A673 (cell line): ENCODE results near the gene TMEM207. TPM values are rescaled to one million over a fixed set of nuclear protein-coding genes. Genes with fewer than 3 reads are reported as not detected.
A peak's percentile ranks its signal among the peaks of the same experiment; 100 is the strongest.

Experiments
- BruUV-seq: library from RNA; stranded (reverse); fragments of 400-500 nt; replicated peaks from 2 replicates; lab custom pipeline; 2021; lab: Mats Ljungman, UMichigan
- CTCF ChIA-PET: fragments of 300-600 bp; sonication (Branson Sonifier 250); formaldehyde crosslinking; loops from one replicate; lab custom pipeline; 2022; ENCODE audit warnings: antibody characterized with exemption; lab: Charles Lee
- POLR2A ChIA-PET: fragments of 300-600 bp; sonication (Branson Sonifier 250); formaldehyde crosslinking; loops from one replicate; lab custom pipeline; 2022; ENCODE audit warnings: antibody characterized with exemption; ENCODE audit not compliant: low non-redundant PET; lab: Charles Lee
- DNase-seq: peaks from one replicate; pipeline ENCODE4 v3.0.0-alpha.2; 2015; ENCODE audit warnings: low spot score
- H3K27ac ChIP-seq: fragments of 200-600 bp; sonication (generic); 2 replicates; pipeline ENCODE4 v1.5.1; 2016; ENCODE audit warnings: mixed run types, low read depth, mild to moderate bottlenecking, mixed read lengths, antibody characterized with exemption, low read length; ENCODE audit not compliant: poor library complexity, severe bottlenecking
- H3K27me3 ChIP-seq: fragments of 200-600 bp; sonication (generic); replicated peaks from 2 replicates; pipeline ENCODE4 v1.6.1; 2017; ENCODE audit warnings: mixed run types, low read depth, mild to moderate bottlenecking, mixed read lengths, antibody characterized with exemption, low read length; ENCODE audit not compliant: insufficient read depth, poor library complexity
- H3K36me3 ChIP-seq: fragments of 200-600 bp; sonication (generic); 2 replicates; pipeline ENCODE4 v1.6.1; 2016; ENCODE audit warnings: mixed run types, mild to moderate bottlenecking, mixed read lengths, antibody characterized with exemption, low read length; ENCODE audit not compliant: insufficient read depth, poor library complexity, severe bottlenecking
- H3K4me1 ChIP-seq: fragments of 200-600 bp; sonication (generic); 2 replicates; pipeline ENCODE4 v1.6.1; 2017; ENCODE audit warnings: mixed run types, mild to moderate bottlenecking, mixed read lengths, antibody characterized with exemption, low read length; ENCODE audit not compliant: insufficient read depth, poor library complexity, severe bottlenecking
- H3K4me3 ChIP-seq: fragments of 200-600 bp; sonication (generic); 2 replicates; pipeline ENCODE4 v1.5.1; 2016; ENCODE audit warnings: low read depth, mixed run types, mild to moderate bottlenecking, mixed read lengths, low read length; ENCODE audit not compliant: poor library complexity, severe bottlenecking
- H3K9me3 ChIP-seq: fragments of 200-600 bp; sonication (generic); 2 replicates; pipeline ENCODE4 v1.6.1; 2016; ENCODE audit warnings: mixed run types, low read depth, mild to moderate bottlenecking, mixed read lengths, antibody characterized with exemption, low read length; ENCODE audit not compliant: poor library complexity, severe bottlenecking
- CTCF ChIP-seq: fragments of 300-800, 200-600 bp; sonication (generic); conservative IDR thresholded peaks from 2 replicates; pipeline ENCODE4 v1.5.1; 2017; ENCODE audit warnings: low read depth, mild to moderate bottlenecking, antibody characterized with exemption, low read length, moderate library complexity, mixed read lengths
- EZH2 ChIP-seq: fragments of 200-600 bp; sonication (generic); IDR thresholded peaks from 2 replicates; pipeline ENCODE4 v1.6.1; 2017; ENCODE audit warnings: borderline replicate concordance, low read depth, mild to moderate bottlenecking, mixed read lengths, antibody characterized with exemption, low read length; ENCODE audit not compliant: poor library complexity, severe bottlenecking
- intact Hi-C: fragments of 100-400 bp; cut with micrococcal nuclease; formaldehyde crosslinking; loops from one replicate; pipeline ENCODE4 v1.10.0; 2022; ENCODE audit not compliant: unreplicated experiment
- total RNA-seq: library from RNA; stranded (reverse); gene quantifications from 2 replicates; pipeline ENCODE4 v1.2.3, GENCODE V29; 2021

The TMEM207 gene
- total RNA-seq, 1 experiment from 2014 or later: not detected

DNA sequence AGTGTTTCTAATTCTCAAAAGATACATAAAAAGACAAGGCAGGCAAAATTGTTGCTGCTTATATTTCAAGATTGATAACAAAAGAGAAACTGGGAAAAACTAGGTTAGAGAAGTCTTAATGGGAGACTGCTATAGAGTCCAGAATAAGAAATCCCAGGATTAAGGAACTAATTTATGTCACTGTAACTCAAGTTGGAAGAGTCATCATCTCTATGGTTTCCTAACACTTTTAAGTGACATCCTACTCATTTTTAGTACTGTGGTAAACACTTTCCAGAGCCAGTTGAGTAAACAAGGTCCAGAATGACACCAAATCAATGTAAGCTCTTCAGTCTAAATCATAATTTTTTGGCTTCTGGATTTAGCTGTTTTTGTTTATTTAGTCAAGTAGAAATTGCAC is 53.7 kb downstream of the TMEM207 start:
- ChIA-PET CTCF (no interaction called here), POLR2A (no interaction called here)
- Histone ChIP-seq H3K9me3 (no peaks in the 10 kb centered on the region), H3K27ac (no peak overlapping the region), H3K36me3 (no peaks in the 10 kb centered on the region), H3K4me3 (no peak overlapping the region), H3K4me1 (no peaks in the 10 kb centered on the region), H3K27me3 (no peaks in the 10 kb centered on the region)
- DNase-seq: no peak
- no TSS peak for BruUV-seq
- no peak for TF ChIP-seq EZH2
- no peak for TF ChIP-seq CTCF
- intact Hi-C loops: no loop called here

DNA sequence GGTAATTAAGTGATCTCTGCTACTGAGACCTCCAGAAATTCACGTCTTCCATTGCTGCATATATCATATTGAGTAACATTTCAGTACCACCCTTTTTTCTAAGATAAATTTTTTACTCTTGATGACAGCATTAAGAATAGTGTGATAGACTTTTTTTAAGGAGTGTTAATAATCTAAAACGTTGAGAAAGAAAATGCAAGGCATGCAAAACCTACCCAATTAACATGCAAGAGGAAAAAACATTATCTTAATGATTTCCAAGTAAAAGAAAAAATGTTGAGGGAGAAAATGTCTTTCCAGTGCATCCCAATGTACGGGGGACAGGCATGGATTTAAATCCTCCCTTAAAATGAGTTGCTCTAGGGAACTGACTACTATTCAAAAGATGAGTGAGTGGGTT is 61.0 kb downstream of the TMEM207 start:
- H3K27me3 ChIP-seq: no peaks in the 10 kb centered on the region
- H3K4me3 ChIP-seq: no peak overlapping the region
- H3K9me3 ChIP-seq: no peaks in the 10 kb centered on the region
- TF ChIP-seq EZH2 (no peak), CTCF (no peak)
- peaks cover 41% of the 10 kb centered on the region for H3K4me1 ChIP-seq
- intact Hi-C loops: no loop called here
- BruUV-seq: no TSS peak
- DNase-seq: no peak
- POLR2A ChIA-PET: no interaction called here
- no peaks in the 10 kb centered on the region for H3K36me3 ChIP-seq
- H3K27ac ChIP-seq: no peak overlapping the region
- CTCF ChIA-PET: no interaction called here

DNA sequence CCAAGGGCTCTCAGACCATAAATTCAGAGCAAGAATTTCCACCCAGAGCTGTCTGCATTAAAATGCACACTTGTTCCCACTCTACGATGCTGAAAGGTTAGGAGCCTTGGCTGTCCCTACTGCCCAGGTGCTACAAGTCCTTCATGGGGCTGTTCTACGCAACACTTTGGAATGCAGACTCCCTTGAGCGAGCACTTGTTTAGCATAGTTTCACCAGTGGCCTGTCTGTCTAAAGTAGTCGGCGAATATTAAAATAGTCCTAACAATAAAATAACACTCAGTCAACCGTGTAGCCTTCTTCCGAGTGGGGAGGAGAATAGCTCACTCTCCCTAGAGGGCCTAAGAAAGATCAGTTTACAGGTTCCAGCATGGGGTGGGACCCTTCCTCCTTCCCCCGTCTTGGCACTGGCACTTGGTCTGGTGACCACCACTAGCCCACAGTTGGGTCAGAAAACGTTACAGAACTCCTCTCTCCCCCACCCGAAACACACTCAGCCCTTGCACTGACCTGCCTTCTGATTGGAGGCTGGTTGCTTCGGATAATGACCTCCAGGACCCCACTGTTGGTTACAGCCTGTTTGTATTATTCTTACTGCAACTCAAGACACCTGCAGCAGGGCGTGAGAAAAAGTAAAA is 62.0 kb downstream of the TMEM207 start, which contains the start of gene CLDN16:
Gene CLDN16, plus strand, starts transcription at position 586 of the 636 bp plus-strand sequence. CDS start 167 bp downstream, outside the sequence.
- DNase-seq: no peak
- H3K4me3 ChIP-seq: no peak within 1 kb of the TSS
- no peak for TF ChIP-seq EZH2
- TF ChIP-seq CTCF: no peak
- H3K27ac ChIP-seq: peak within 1 kb of the TSS; percentile 66
- H3K27me3 ChIP-seq: no peaks in the 10 kb centered on the region
- intact Hi-C loops: no loop called here
- ChIA-PET CTCF (no interaction called here), POLR2A (no interaction called here)
- H3K36me3 ChIP-seq: no peaks in the 10 kb centered on the region
- peaks cover 49% of the 10 kb centered on the region for H3K4me1 ChIP-seq
- no peaks in the 10 kb centered on the region for H3K9me3 ChIP-seq
- BruUV-seq: no TSS peak
